ENCODE measurements around the gene MORC1.

The MORC1 gene

DNA sequence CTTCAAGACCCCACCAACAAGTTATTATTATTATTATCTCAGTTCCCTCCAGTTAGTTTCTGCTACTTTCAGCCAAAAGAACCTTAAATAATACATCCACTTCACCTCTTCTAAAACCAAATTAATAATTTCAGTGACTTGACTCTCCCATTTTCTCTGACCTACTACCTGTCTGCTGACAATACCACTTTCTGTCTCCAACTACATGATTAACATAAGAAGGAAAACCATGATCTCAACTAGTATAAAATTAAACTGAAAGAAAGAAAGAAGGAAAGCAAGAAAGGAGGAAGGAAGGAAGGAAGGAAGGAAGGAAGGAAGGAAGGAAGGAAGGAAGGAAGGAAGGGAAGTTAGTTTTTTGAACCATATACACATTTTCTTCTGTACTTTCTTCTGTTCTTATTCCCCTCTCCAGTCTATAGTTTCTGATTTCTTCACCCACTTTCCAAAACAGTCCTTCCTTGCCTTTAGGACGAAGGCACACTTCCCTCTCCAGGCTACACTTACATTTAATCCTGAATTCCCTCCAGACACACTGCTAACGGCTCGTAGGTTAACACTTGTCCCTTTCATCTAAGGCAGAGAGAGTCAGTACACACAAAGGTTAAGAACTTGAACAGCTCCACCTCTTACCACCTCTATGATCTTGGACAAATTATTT, 84.8 kb downstream of the MORC1 start:
- Histone ChIP-seq H3K9ac (ENCODE audit: low read length) (no peak overlapping the region), H3K4me3 (ENCODE audit: low read depth, low read length) (no peak overlapping the region), H3K36me3 (ENCODE audit: control insufficient read depth, insufficient read depth, low read length) (no peaks in the 10 kb centered on the region), H3K9me3 (ENCODE audit: control insufficient read depth, insufficient read depth, low read depth, low read length) (no peaks in the 10 kb centered on the region), H3K27me3 (ENCODE audit: control insufficient read depth, insufficient read depth, low read length) (no peaks in the 10 kb centered on the region), H3K4me1 (ENCODE audit: control insufficient read depth, insufficient read depth, low read length) (no peaks in the 10 kb centered on the region), H3K27ac (ENCODE audit: low read depth, low read length) (no peak overlapping the region)

DNA sequence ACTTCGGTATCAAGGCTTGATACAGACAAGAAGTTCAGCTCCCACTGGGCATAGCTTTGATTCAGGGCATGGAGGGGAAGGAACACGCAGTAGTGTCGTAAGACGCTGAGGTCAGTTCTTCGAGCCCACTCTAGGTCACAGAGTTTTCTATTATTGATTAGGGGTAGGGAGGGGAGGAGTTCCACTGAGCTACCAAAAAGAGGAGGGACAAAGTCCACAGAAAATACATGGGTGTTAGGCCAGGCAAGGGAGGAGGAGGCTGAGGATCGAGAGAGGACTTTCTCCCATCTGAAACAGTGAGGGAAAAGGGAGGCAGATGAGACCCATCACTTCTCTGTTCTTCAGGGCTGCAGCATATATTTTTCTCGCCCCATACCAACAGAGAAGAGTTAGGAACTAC, 89.2 kb downstream of the MORC1 start:
- Histone ChIP-seq H3K27me3 (ENCODE audit: control insufficient read depth, insufficient read depth, low read length) (no peaks in the 10 kb centered on the region), H3K9me3 (ENCODE audit: control insufficient read depth, insufficient read depth, low read depth, low read length) (no peaks in the 10 kb centered on the region), H3K4me1 (ENCODE audit: control insufficient read depth, insufficient read depth, low read length) (no peaks in the 10 kb centered on the region), H3K27ac (ENCODE audit: low read depth, low read length) (no peak overlapping the region), H3K9ac (ENCODE audit: low read length) (no peak overlapping the region), H3K4me3 (ENCODE audit: low read depth, low read length) (no peak overlapping the region), H3K36me3 (ENCODE audit: control insufficient read depth, insufficient read depth, low read length) (no peaks in the 10 kb centered on the region)

DNA sequence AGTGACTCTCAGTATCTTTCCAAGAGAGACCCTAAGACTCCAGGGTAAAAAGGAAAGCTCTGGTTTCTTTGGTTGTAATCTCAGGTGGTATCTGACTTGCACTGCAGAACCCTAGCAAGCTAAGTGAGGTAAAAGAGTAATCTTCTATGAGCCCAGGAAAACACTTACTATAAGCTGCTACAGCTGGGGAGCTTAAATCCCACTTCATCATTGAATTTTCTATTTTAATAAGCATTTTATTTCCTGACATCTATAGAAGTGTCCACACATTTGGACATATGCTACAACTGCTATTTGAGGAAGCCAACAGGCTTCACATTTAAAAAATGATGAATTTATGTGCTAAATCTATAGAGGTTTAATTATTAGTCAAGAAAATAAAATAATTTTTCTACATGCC, 91.1 kb downstream of the MORC1 start:
- Histone ChIP-seq H3K4me1 (ENCODE audit: control insufficient read depth, insufficient read depth, low read length) (no peaks in the 10 kb centered on the region), H3K27ac (ENCODE audit: low read depth, low read length) (no peak overlapping the region), H3K4me3 (ENCODE audit: low read depth, low read length) (no peak overlapping the region)

DNA sequence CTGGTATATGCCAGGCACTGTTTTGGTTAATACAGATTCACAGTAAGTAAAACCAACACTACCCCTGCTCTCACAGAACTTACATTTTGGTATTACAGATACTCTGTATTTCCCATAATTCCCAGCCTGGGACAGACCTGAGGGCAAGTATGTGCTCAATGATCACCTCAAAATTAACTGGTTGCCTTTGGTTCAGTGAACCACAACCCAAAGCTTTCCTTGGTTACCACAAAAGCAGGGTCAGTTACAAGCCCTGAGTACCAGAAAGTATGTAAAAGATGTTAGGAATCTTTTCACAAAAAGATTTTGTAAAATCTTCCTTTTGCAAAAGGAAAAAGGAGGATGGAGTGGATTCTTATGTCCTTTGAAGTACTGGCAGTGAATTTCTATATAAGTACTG, 92.0 kb downstream of the MORC1 start:
- Histone ChIP-seq H3K9ac (ENCODE audit: low read length) (no peak overlapping the region), H3K9me3 (ENCODE audit: control insufficient read depth, insufficient read depth, low read depth, low read length) (no peaks in the 10 kb centered on the region), H3K27me3 (ENCODE audit: control insufficient read depth, insufficient read depth, low read length) (no peaks in the 10 kb centered on the region), H3K36me3 (ENCODE audit: control insufficient read depth, insufficient read depth, low read length) (no peaks in the 10 kb centered on the region), H3K4me1 (ENCODE audit: control insufficient read depth, insufficient read depth, low read length) (no peaks in the 10 kb centered on the region), H3K27ac (ENCODE audit: low read depth, low read length) (no peak overlapping the region), H3K4me3 (ENCODE audit: low read depth, low read length) (no peak overlapping the region)

More for the DNA sequence above, 91.1 kb downstream of the MORC1 start:
- Histone ChIP-seq H3K9me3 (ENCODE audit: control insufficient read depth, insufficient read depth, low read depth, low read length) (no peaks in the 10 kb centered on the region), H3K9ac (ENCODE audit: low read length) (no peak overlapping the region), H3K27me3 (ENCODE audit: control insufficient read depth, insufficient read depth, low read length) (no peaks in the 10 kb centered on the region), H3K36me3 (ENCODE audit: control insufficient read depth, insufficient read depth, low read length) (no peaks in the 10 kb centered on the region)

DNA sequence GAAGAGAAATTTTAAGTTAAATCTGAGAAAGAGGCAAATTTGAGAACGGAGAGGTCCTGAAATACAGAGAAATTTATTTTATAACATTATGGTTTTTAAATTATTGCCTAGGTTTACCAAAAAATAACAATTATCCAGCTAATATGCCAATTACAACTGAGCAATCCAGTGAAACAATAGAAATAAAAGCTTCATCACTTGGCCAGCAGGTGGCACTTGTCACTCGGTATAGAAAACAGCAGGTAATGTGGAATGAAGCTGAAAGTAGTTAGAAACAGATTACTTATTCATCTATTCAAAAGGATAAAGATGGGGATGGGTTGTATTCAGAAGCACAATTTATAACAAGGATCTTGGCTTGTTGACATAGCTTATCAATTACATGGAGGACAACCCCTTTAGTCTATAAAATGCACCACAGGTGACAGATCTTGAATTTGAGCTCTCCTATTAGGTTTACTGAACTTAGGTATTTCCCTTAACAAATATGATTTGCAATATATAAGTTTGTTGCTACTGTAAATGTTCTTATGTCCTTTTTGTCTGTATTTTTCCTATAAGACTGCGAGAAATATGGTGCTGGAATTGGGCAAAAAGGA, 94.2 kb downstream of the MORC1 start:
- H3K27me3 ChIP-seq (ENCODE audit: control insufficient read depth, insufficient read depth, low read length) = no peaks in the 10 kb centered on the region
- no peaks in the 10 kb centered on the region for H3K9me3 ChIP-seq (ENCODE audit: control insufficient read depth, insufficient read depth, low read depth, low read length)
- H3K36me3 ChIP-seq (ENCODE audit: control insufficient read depth, insufficient read depth, low read length) = no peaks in the 10 kb centered on the region
- no peak overlapping the region for H3K4me3 ChIP-seq (ENCODE audit: low read depth, low read length)
- no peaks in the 10 kb centered on the region for H3K4me1 ChIP-seq (ENCODE audit: control insufficient read depth, insufficient read depth, low read length)
- no peak overlapping the region for H3K27ac ChIP-seq (ENCODE audit: low read depth, low read length)
- H3K9ac ChIP-seq (ENCODE audit: low read length) = no peak overlapping the region

DNA sequence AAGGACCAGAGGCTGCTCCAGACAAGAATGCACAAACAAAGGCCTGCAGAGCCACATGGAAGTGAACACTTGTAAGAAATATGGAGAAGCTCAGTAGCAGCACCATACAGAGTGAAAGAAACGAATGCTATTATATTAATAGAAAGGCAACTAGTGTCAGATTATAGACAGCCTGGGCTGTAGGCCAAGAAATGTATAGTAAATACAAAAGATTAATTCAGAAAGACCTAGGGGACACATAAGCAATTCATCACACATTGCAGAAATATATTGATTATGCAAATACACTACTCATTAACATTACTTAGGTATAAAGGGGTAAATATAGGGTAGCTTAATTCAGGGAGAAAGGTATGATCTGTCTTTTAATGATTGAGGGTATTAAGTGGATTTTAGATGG, 94.8 kb downstream of the MORC1 start:
- no peaks in the 10 kb centered on the region for H3K4me1 ChIP-seq (ENCODE audit: control insufficient read depth, insufficient read depth, low read length)
- H3K27me3 ChIP-seq (ENCODE audit: control insufficient read depth, insufficient read depth, low read length) = no peaks in the 10 kb centered on the region
- H3K27ac ChIP-seq (ENCODE audit: low read depth, low read length) = no peak overlapping the region

DNA sequence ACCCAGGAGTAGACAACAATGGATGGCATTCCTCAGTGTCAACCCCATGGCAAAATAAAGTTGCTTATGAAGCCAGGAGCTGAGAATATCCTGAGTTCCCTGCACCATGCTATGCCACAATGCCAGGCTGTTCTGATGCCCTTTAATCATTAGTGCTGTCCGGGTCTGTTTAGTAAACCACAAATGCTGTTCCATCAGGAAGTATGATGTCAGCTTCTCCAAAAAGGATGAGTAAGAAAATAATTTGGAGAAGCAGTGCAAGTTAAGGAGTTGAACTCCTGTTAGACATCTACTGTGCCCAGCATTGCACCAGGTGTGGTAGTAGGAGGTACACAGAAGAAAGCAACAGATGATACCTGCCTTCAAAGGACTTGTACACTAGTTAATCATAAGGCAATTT, 96.4 kb downstream of the MORC1 start:
- no peak overlapping the region for H3K27ac ChIP-seq (ENCODE audit: low read depth, low read length)
- H3K9ac ChIP-seq (ENCODE audit: low read length) = no peak overlapping the region
- H3K36me3 ChIP-seq (ENCODE audit: control insufficient read depth, insufficient read depth, low read length) = no peaks in the 10 kb centered on the region
- no peaks in the 10 kb centered on the region for H3K9me3 ChIP-seq (ENCODE audit: control insufficient read depth, insufficient read depth, low read depth, low read length)
- no peak overlapping the region for H3K4me3 ChIP-seq (ENCODE audit: low read depth, low read length)
- no peaks in the 10 kb centered on the region for H3K27me3 ChIP-seq (ENCODE audit: control insufficient read depth, insufficient read depth, low read length)
- H3K4me1 ChIP-seq (ENCODE audit: control insufficient read depth, insufficient read depth, low read length) = no peaks in the 10 kb centered on the region

More for the DNA sequence above, 94.8 kb downstream of the MORC1 start:
- Histone ChIP-seq H3K4me3 (ENCODE audit: low read depth, low read length) (no peak overlapping the region), H3K36me3 (ENCODE audit: control insufficient read depth, insufficient read depth, low read length) (no peaks in the 10 kb centered on the region), H3K9ac (ENCODE audit: low read length) (no peak overlapping the region), H3K9me3 (ENCODE audit: control insufficient read depth, insufficient read depth, low read depth, low read length) (no peaks in the 10 kb centered on the region)

DNA sequence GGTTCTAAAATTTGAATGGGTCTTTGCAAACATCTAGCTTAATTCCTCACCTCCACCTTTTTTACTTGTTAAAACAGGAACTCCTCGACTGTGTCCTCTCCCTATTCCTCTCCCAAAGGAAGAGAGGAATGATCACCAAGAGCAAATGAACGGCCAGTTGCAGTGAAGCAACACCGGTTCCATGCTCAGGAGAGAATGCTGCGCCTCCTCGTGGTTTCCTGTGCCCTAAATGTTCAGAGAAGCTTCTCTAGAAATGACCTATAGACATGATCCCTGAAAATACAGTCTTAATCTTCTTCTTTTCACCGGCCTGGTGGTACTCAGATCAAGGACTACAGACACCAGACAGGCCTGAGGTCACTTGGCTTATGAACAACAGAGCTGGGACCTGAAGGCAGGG, 99.1 kb downstream of the MORC1 start:
- Histone ChIP-seq H3K27me3 (ENCODE audit: control insufficient read depth, insufficient read depth, low read length) (no peaks in the 10 kb centered on the region), H3K27ac (ENCODE audit: low read depth, low read length) (no peak overlapping the region), H3K4me1 (ENCODE audit: control insufficient read depth, insufficient read depth, low read length) (no peaks in the 10 kb centered on the region), H3K4me3 (ENCODE audit: low read depth, low read length) (no peak overlapping the region), H3K36me3 (ENCODE audit: control insufficient read depth, insufficient read depth, low read length) (no peaks in the 10 kb centered on the region), H3K9me3 (ENCODE audit: control insufficient read depth, insufficient read depth, low read depth, low read length) (no peaks in the 10 kb centered on the region), H3K9ac (ENCODE audit: low read length) (no peak overlapping the region)

DNA sequence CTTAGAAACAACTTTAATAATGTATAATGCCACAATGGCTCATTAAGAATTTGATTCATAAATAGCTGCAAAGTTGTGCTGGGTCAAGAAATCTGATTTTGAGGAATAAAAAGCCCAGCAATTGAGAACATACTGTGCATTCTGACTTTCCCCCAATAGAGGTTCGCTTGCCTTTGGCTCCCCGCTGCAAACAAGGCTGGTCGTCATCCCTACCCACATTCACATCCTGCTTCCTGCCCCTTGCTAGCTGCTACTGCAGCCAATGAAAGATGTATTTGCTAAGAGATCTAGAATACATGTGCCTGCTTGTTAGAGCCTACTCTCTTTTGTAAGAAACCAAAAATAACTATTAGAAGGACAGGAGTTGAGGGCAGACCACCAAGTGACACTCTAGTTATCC, 112.5 kb downstream of the MORC1 start:
- H3K9me3 ChIP-seq (ENCODE audit: control insufficient read depth, insufficient read depth, low read depth, low read length) = no peaks in the 10 kb centered on the region
- no peak overlapping the region for H3K27ac ChIP-seq (ENCODE audit: low read depth, low read length)
- H3K9ac ChIP-seq (ENCODE audit: low read length) = no peak overlapping the region
- H3K4me1 ChIP-seq (ENCODE audit: control insufficient read depth, insufficient read depth, low read length) = no peaks in the 10 kb centered on the region
- no peaks in the 10 kb centered on the region for H3K36me3 ChIP-seq (ENCODE audit: control insufficient read depth, insufficient read depth, low read length)
- H3K27me3 ChIP-seq (ENCODE audit: control insufficient read depth, insufficient read depth, low read length) = no peaks in the 10 kb centered on the region
- H3K4me3 ChIP-seq (ENCODE audit: low read depth, low read length) = no peak overlapping the region

DNA sequence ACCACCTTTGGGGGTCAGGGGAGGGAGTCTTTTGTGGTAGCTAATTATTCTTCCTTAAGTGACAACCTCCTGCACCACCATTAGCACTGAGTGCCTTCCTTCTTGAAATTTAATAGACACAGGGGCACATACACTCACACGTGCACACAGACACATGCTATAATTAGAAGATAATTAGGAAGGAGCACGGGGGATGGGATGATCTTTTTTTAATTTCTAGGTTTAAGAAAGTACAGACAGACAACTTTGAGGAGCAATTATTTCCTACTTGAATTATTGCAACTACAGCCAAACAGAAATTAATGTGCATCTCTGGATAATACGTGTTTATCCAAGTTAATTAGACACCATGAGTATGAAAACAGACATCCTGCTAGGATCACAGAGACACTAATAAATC, 119.5 kb downstream of the MORC1 start:
- H3K36me3 ChIP-seq (ENCODE audit: control insufficient read depth, insufficient read depth, low read length) = no peaks in the 10 kb centered on the region
- no peak overlapping the region for H3K27ac ChIP-seq (ENCODE audit: low read depth, low read length)
- no peaks in the 10 kb centered on the region for H3K9me3 ChIP-seq (ENCODE audit: control insufficient read depth, insufficient read depth, low read depth, low read length)

DNA sequence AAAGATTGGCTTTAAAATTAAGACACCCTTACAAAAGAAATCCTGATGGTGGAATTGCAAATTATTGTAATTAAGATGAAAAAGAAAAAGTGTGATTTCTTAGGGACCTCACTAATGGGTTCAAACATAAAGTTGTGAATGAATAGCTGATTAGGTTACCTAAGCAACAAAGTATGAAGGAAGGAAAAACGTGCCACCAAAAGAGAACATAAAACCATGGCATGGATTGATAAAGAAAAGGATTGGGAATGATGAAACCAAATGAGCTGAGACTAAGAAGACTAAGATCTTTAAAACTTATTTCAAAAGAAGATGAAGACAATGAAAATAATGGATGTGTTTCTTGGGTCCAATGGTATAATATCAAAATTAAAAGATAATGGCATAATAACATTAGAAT, 132.1 kb downstream of the MORC1 start:
- no peaks in the 10 kb centered on the region for H3K4me1 ChIP-seq (ENCODE audit: control insufficient read depth, insufficient read depth, low read length)
- no peaks in the 10 kb centered on the region for H3K27me3 ChIP-seq (ENCODE audit: control insufficient read depth, insufficient read depth, low read length)
- no peaks in the 10 kb centered on the region for H3K36me3 ChIP-seq (ENCODE audit: control insufficient read depth, insufficient read depth, low read length)
- H3K4me3 ChIP-seq (ENCODE audit: low read depth, low read length) = no peak overlapping the region
- no peaks in the 10 kb centered on the region for H3K9me3 ChIP-seq (ENCODE audit: control insufficient read depth, insufficient read depth, low read depth, low read length)
- no peak overlapping the region for H3K9ac ChIP-seq (ENCODE audit: low read length)
- H3K27ac ChIP-seq (ENCODE audit: low read depth, low read length) = no peak overlapping the region

More for the DNA sequence above, 119.5 kb downstream of the MORC1 start:
- Histone ChIP-seq H3K4me1 (ENCODE audit: control insufficient read depth, insufficient read depth, low read length) (no peaks in the 10 kb centered on the region), H3K4me3 (ENCODE audit: low read depth, low read length) (no peak overlapping the region), H3K27me3 (ENCODE audit: control insufficient read depth, insufficient read depth, low read length) (no peaks in the 10 kb centered on the region), H3K9ac (ENCODE audit: low read length) (no peak overlapping the region)
